WI38 (cell line): ENCODE data around the gene C9orf43.
"Not testable (repeated sequence)": the region's sequence is repeated elsewhere in the genome, so short reads cannot be mapped to it uniquely, and the experiment has no call there.

Experiments used
- H3K4me3 ChIP-seq: 2 replicates; pipeline ENCODE4 v1.5.1; 2011; ENCODE audit warnings: low read depth, mild to moderate bottlenecking, control low read depth, low read length
- CTCF ChIP-seq: IDR thresholded peaks from 2 replicates; pipeline ENCODE4 v1.5.1; 2012; ENCODE audit warnings: low read depth, mild to moderate bottlenecking, control low read depth, low read length

Gene C9orf43

GRCh38 chr9:113376634-113377567, 33.6 kb upstream of the C9orf43 start, which contains the start of gene HDHD3:
TSS of gene HDHD3 (minus strand) at chr9:113376986. CDS start at chr9:113374354, 2,632 bp downstream.
- no peak for TF ChIP-seq CTCF

GRCh38 chr9:113379094-113379828, 31.3 kb upstream of the C9orf43 start:
- H3K4me3 ChIP-seq = not testable (repeated sequence)

More at GRCh38 chr9:113376634-113377567, 33.6 kb upstream of the C9orf43 start, which contains the start of gene HDHD3:
- H3K4me3 ChIP-seq = peak within 1 kb of the TSS; percentile 79

- not testable (repeated sequence) for H3K4me3 ChIP-seq
Observed at GRCh38 chr9:113379829-113380210, 30.7 kb upstream of the C9orf43 start.

GRCh38 chr9:113380869-113381378, 29.6 kb upstream of the C9orf43 start:
- TF ChIP-seq CTCF = no peak
- no peak overlapping the region for H3K4me3 ChIP-seq

GRCh38 chr9:113381441-113381840, 29.1 kb upstream of the C9orf43 start:
- not testable (repeated sequence) for H3K4me3 ChIP-seq

- no peak overlapping the region for H3K4me3 ChIP-seq
- TF ChIP-seq CTCF = no peak
Observed at GRCh38 chr9:113381909-113382411, 28.6 kb upstream of the C9orf43 start.

GRCh38 chr9:113386571-113387393, 23.8 kb upstream of the C9orf43 start:
- no peak for TF ChIP-seq CTCF
- no peak overlapping the region for H3K4me3 ChIP-seq

GRCh38 chr9:113387560-113388230, 22.9 kb upstream of the C9orf43 start:
- no peak for TF ChIP-seq CTCF
- H3K4me3 ChIP-seq = no peak overlapping the region
